Activated naive CD8-positive, alpha-beta T cell treated with anti-CD3 and anti-CD28 coated beads, Interleukin-2, amount 50 U/mL, for 24 hours (primary cell): ENCODE results near the gene TRIM56.
A peak's percentile ranks its signal among the peaks of the same experiment; 100 is the strongest.
"Not testable (repeated sequence)": the region's sequence is repeated elsewhere in the genome, so short reads cannot be mapped to it uniquely, and the experiment has no call there.

Experiments used
- ATAC-seq: fragments of 150-1000 bp; cut with Tn5 transposase; one replicate; pipeline ENCODE4 v1.10.0; 2021
- DNase-seq: peaks from one replicate; pipeline ENCODE4 v3.0.0; 2021
- H3K27ac Mint-ChIP-seq: one replicate; pipeline ENCODE4 v1.8.0; 2021; ENCODE audit warnings: mild to moderate bottlenecking, mixed read lengths
- H3K27me3 Mint-ChIP-seq: one replicate; pipeline ENCODE4 v1.8.0; 2021; ENCODE audit warnings: mixed read lengths
- H3K36me3 Mint-ChIP-seq: one replicate; pipeline ENCODE4 v1.8.0; 2021; ENCODE audit warnings: low read depth, mixed read lengths
- H3K4me1 Mint-ChIP-seq: one replicate; pipeline ENCODE4 v1.8.0; 2021; ENCODE audit warnings: mixed read lengths
- H3K4me3 Mint-ChIP-seq: one replicate; pipeline ENCODE4 v1.8.0; 2021; ENCODE audit warnings: mild to moderate bottlenecking, moderate library complexity, mixed read lengths
- H3K9me3 Mint-ChIP-seq: one replicate; pipeline ENCODE4 v1.8.0; 2021; ENCODE audit warnings: mixed read lengths

The TRIM56 gene

GRCh38 chr7:101085162-101085964, at the start of gene TRIM56:
Gene TRIM56 (plus strand): TSS chr7:101085481. CDS start chr7:101087313, 1,832 bp downstream.
- H3K27ac Mint-ChIP-seq: peak within 1 kb of the TSS; percentile 94
- no peaks in the 10 kb centered on the region for H3K27me3 Mint-ChIP-seq
- peaks cover 34% of the 10 kb centered on the region for H3K4me1 Mint-ChIP-seq
- DNase-seq: peak; percentile 80
- peaks cover 5% of the 10 kb centered on the region for H3K36me3 Mint-ChIP-seq
- ATAC-seq: peak; percentile 89
- H3K9me3 Mint-ChIP-seq: no peaks in the 10 kb centered on the region
- H3K4me3 Mint-ChIP-seq: peak within 1 kb of the TSS; percentile 92

DNA sequence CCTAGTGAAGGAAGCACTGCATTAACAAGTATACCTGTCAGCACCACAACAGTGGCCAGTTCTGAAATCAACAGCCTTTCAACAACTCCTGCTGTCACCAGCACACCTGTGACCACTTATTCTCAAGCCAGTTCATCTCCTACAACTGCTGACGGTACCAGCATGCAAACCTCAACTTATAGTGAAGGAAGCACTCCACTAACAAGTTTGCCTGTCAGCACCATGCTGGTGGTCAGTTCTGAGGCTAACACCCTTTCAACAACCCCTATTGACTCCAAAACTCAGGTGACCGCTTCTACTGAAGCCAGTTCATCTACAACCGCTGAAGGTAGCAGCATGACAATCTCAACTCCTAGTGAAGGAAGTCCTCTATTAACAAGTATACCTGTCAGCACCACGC, 49.3 kb upstream of the TRIM56 start:
- Mint-ChIP-seq H3K4me3 (no peak overlapping the region), H3K36me3 (no peaks in the 10 kb centered on the region), H3K27me3 (peaks cover 5% of the 10 kb centered on the region), H3K9me3 (no peaks in the 10 kb centered on the region), H3K4me1 (no peaks in the 10 kb centered on the region), H3K27ac (no peak overlapping the region)
- ATAC-seq (no peak), DNase-seq (no peak)

GRCh38 chr7:101041283-101041682, 44.0 kb upstream of the TRIM56 start:
- not testable (repeated sequence) for H3K27ac Mint-ChIP-seq, H3K27me3 Mint-ChIP-seq, H3K9me3 Mint-ChIP-seq, H3K4me3 Mint-ChIP-seq, H3K36me3 Mint-ChIP-seq, DNase-seq, ATAC-seq, H3K4me1 Mint-ChIP-seq

- H3K4me3 Mint-ChIP-seq: no peak overlapping the region
- peaks cover 2% of the 10 kb centered on the region for H3K4me1 Mint-ChIP-seq
- H3K27me3 Mint-ChIP-seq: peaks cover 36% of the 10 kb centered on the region
- no peaks in the 10 kb centered on the region for H3K9me3 Mint-ChIP-seq
- DNase-seq (peak; percentile 55), ATAC-seq (no peak)
- H3K27ac Mint-ChIP-seq: no peak overlapping the region
- no peaks in the 10 kb centered on the region for H3K36me3 Mint-ChIP-seq
These were observed 26.9 kb upstream of the TRIM56 start for GRCh38 chr7:101058355-101058754.

GRCh38 chr7:101059620-101059942, 25.7 kb upstream of the TRIM56 start:
- ATAC-seq: no peak
- DNase-seq: no peak
- Mint-ChIP-seq H3K27me3 (peaks cover 41% of the 10 kb centered on the region), H3K27ac (no peak overlapping the region), H3K9me3 (no peaks in the 10 kb centered on the region), H3K36me3 (no peaks in the 10 kb centered on the region), H3K4me1 (peaks cover 2% of the 10 kb centered on the region), H3K4me3 (no peak overlapping the region)

- Mint-ChIP-seq H3K36me3 (no peaks in the 10 kb centered on the region), H3K27me3 (peaks cover 43% of the 10 kb centered on the region), H3K27ac (no peak overlapping the region), H3K4me1 (peaks cover 2% of the 10 kb centered on the region), H3K4me3 (no peak overlapping the region), H3K9me3 (no peaks in the 10 kb centered on the region)
- DNase-seq (no peak), ATAC-seq (no peak)
These were observed 24.3 kb upstream of the TRIM56 start for GRCh38 chr7:101060992-101061391.

GRCh38 chr7:101064176-101064550, 21.1 kb upstream of the TRIM56 start:
- peaks cover 38% of the 10 kb centered on the region for H3K27me3 Mint-ChIP-seq
- H3K9me3 Mint-ChIP-seq: not testable (repeated sequence)

GRCh38 chr7:101065162-101065561, 20.1 kb upstream of the TRIM56 start:
- not testable (repeated sequence) for H3K36me3 Mint-ChIP-seq, DNase-seq, H3K27ac Mint-ChIP-seq, ATAC-seq, H3K4me1 Mint-ChIP-seq, H3K4me3 Mint-ChIP-seq, H3K9me3 Mint-ChIP-seq
- peaks cover 34% of the 10 kb centered on the region for H3K27me3 Mint-ChIP-seq

More at GRCh38 chr7:101064176-101064550, 21.1 kb upstream of the TRIM56 start:
- H3K4me1 Mint-ChIP-seq, H3K36me3 Mint-ChIP-seq, H3K4me3 Mint-ChIP-seq, ATAC-seq, DNase-seq, H3K27ac Mint-ChIP-seq: not testable (repeated sequence)

- Mint-ChIP-seq H3K4me1 (no peaks in the 10 kb centered on the region), H3K9me3 (no peaks in the 10 kb centered on the region), H3K27ac (no peak overlapping the region), H3K36me3 (no peaks in the 10 kb centered on the region), H3K27me3 (peaks cover 28% of the 10 kb centered on the region), H3K4me3 (no peak overlapping the region)
- DNase-seq (no peak), ATAC-seq (no peak)
These were observed 19.0 kb upstream of the TRIM56 start for GRCh38 chr7:101066141-101066832.

DNA sequence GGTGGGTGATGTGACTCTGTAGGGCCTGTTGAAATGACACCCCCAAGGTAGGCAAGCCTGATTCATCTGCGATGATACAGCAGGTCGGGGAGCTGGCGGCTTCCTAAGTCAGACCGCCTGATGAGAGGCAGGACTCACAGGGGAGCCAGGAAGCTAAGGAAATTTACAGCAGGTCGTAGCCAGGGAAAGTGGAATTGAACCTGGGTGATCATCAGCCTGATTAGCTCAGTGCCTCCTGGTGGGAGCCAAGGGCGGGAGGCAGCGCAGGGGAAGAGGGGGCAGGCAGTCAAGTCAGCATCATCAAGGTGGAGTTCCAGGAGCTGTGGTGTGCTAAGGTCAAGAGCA, 18.5 kb upstream of the TRIM56 start:
- ATAC-seq (no peak), DNase-seq (no peak)
- Mint-ChIP-seq H3K27me3 (peaks cover 23% of the 10 kb centered on the region), H3K4me1 (no peaks in the 10 kb centered on the region), H3K36me3 (no peaks in the 10 kb centered on the region), H3K27ac (no peak overlapping the region), H3K4me3 (no peak overlapping the region), H3K9me3 (no peaks in the 10 kb centered on the region)

- H3K27ac Mint-ChIP-seq: no peak overlapping the region
- H3K4me1 Mint-ChIP-seq: no peaks in the 10 kb centered on the region
- no peak overlapping the region for H3K4me3 Mint-ChIP-seq
- no peak for DNase-seq
- ATAC-seq: no peak
- no peaks in the 10 kb centered on the region for H3K9me3 Mint-ChIP-seq
- H3K27me3 Mint-ChIP-seq: peaks cover 23% of the 10 kb centered on the region
- H3K36me3 Mint-ChIP-seq: no peaks in the 10 kb centered on the region
These were observed 16.9 kb upstream of the TRIM56 start for GRCh38 chr7:101068401-101068800.

GRCh38 chr7:101071362-101072104, 13.7 kb upstream of the TRIM56 start:
- H3K9me3 Mint-ChIP-seq: not testable (repeated sequence)
- peaks cover 12% of the 10 kb centered on the region for H3K27me3 Mint-ChIP-seq

DNA sequence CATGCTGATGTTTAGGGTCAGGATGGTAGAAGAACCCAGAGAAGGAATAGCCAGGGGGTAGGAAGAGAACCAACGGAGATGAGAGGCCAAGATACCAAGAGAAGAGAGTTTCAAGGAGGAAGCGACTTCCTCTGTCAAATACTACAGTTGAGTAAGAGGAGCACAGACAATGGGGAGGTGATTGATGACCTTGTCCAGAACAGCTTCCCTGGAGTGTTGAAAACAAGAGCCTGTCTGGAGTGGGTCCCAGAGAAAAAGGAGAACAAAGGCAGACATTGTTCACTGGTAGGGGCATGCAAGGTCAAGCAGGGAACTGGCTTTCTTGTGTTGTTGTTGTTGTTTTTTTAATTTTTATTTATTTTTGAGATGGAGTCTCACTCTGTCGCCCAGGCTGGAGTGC, 9.6 kb upstream of the TRIM56 start:
- Mint-ChIP-seq H3K4me1 (peaks cover 4% of the 10 kb centered on the region), H3K27me3 (peaks cover 7% of the 10 kb centered on the region), H3K36me3 (no peaks in the 10 kb centered on the region), H3K4me3 (no peak overlapping the region), H3K27ac (no peak overlapping the region), H3K9me3 (no peaks in the 10 kb centered on the region)
- DNase-seq (no peak), ATAC-seq (no peak)

More at GRCh38 chr7:101071362-101072104, 13.7 kb upstream of the TRIM56 start:
- H3K4me1 Mint-ChIP-seq, DNase-seq, H3K27ac Mint-ChIP-seq, H3K4me3 Mint-ChIP-seq, ATAC-seq, H3K36me3 Mint-ChIP-seq: not testable (repeated sequence)

- not testable (repeated sequence) for H3K4me3 Mint-ChIP-seq, H3K4me1 Mint-ChIP-seq, ATAC-seq, H3K36me3 Mint-ChIP-seq, DNase-seq, H3K27me3 Mint-ChIP-seq, H3K27ac Mint-ChIP-seq, H3K9me3 Mint-ChIP-seq
These were observed 9.1 kb upstream of the TRIM56 start for GRCh38 chr7:101076183-101076582.
